GM19025 (cell line): Measurements from ENCODE around the gene COIL.

ENCODE experiments used
- ATAC-seq: cut with Tn5 transposase; IDR thresholded peaks from one replicate; pipeline ENCODE4 v1.9.1; 2021; ENCODE audit warnings: mild to moderate bottlenecking, low read depth, moderate library complexity; ENCODE audit not compliant: unreplicated experiment

COIL gene

GRCh38 chr17:56910509-56911235 lies 50.2 kb downstream of the COIL start:
- ATAC-seq, result no peak

DNA sequence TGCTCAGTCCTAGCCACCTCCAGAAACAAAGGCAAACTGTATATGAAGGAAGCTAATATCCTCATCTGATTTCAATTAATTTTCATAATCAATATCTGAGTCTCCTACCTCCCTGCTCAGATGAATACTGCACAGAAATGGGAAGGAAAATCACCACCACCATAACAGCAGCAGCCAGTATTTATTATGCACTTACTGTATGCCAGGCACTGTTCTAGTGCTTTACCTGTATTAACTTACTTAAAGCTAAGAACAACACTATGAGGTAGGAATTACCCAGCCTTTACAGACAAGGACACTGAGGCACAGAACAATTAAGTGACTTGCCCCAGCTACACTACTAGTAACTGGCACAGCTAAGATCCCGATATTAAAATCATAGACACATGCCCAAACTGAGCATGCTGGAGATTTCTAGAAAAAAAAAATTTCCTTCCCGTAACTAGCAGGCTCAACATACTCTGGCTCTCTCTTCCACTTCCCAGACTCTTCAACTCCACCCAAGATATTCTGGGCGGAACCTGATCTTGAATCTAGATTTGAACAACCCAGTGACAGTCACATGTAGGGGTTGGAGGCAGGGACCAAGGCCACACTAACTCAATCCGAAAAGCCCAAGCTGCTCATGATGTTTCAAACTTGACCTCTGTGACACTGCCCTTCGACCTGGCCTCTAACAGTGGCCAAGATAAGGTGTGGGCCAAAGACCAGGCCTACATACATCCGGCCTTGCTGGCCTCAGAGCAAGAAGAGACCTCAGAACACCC lies 50.9 kb downstream of the COIL start:
- ATAC-seq, result no peak

DNA sequence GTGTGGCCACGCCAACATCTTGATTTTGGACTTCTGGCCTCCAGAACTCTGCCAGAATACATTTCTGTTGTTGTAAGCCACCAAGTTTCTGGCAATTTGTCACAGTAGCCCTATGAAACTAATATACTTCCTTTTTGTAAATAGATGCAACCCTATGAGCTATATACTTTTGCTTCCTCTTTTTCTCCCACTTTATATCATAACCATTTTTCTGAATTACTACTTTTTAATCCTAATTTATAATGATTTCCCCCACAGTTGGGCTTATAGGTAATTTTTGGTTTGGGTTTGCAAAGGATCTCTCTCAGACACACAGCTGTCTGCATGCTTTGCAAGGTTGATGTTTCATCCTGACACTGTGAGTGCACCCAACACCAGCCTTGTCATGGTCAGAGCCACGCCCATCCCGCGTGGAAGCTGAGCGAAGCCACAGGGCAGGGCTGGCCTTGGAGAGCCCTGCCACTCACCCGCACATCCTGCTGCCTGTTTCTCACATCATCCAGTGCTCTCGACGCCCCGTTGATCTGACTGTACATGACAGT lies 52.8 kb downstream of the COIL start:
- ATAC-seq, result peak; percentile 85

DNA sequence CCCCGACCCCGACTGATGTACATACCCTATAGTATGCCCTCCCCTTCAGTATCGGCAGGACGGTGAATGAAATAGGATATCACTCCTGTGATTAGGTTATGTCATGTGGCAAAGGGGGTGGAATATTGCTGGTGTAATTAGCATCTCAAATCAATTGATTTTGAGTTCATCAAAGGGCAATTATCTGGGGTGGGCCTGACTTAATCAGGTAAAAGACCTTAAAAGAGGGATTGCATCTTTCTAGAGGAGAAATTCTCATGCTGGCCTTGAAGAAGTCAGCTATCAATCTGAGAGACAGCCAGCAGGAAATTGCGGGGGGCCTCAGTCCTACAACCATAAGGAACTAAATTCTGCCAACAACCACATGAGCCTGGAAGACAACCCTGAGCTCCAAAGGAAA lies 57.3 kb downstream of the COIL start:
- no peak for ATAC-seq

DNA sequence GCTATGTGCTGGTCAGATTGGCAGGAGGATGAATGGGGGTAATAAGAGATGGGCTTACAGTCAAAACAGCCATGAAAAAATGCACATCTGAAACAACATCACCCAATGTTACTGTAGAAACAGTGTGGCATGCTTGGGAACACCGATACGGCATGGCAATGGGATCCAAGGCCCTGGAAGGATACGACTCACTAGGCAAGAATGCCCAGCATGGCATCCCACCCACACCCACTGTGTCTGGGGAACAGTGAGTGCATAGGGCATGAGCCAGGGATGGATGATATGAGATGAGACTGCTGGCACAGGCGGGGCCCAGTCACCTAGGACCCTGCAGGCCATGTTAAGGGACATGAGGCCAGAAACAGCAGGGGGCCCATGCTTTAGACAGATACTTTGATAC lies 58.5 kb downstream of the COIL start:
- ATAC-seq, result no peak

DNA sequence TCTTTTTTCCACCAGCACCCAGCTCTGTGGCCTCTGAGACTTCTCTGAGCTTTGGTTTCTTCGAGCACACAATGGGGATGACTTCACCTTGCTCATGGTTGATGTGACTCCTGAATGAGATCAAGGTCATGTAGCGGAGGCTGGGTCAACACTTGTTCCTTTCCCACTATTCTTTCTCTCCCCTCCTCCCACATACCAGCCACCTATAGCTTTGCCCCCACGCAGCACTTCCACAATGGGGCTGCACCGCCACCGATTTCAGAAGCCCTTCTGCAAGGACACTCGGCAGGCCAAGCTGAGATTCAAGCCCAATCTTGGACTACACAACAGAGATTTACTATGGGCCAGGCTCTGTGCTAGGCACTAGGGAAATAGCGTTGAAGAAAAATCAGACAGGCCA lies 61.4 kb downstream of the COIL start:
- ATAC-seq, result no peak

DNA sequence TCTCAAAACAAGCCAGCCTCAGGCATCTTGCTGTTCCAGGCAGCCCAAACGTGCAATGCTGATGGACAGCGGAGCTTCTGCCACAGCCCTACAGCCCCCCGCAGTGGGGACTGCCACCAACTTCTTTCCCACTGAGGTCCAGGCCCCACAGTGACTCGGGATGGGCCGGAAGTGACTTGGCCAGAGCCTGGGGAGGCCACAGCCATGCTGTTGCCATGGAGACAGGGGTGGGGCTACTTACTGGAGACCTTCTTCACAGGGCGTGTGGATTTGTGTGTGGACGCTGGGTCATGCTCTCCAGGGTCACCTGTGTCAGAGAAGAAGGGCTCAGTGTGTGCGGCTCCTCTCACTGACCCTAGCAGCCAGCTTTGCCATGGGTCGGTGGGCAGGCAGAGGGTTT lies 62.0 kb downstream of the COIL start:
- no peak for ATAC-seq

DNA sequence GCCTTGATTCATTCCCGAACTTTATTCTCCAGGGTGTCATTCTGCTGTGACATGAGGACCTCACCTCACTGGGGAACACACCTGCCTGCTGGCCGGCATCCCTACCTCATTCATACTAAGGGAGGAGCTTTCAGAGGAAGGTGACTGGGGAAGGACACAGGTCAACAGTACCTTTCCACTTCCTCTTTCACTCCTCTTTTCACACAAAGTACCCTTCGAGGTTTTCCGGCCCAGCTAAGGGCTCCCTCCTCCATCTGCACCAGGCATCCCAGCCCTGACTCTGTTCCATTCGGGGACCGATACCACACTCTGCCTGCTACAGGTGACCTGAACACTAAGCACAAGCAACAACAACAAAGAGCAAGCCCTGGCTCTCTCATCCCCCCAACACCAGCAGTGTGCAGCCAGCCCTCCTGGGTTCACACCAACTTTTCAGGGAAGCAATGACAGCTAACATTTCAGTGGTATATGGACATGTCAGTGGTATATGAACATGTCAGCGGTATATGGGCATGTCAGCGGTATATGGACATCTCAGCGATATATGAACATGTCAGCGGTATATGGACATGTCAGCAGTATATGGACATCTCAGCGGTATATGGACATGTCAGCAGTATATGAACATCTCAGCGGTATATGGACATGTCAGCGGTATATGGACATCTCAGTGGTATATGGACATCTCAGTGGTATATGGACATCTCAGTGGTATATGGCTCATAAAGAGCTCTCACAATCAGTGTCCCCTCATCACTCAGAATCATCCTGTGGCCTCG lies 63.0 kb downstream of the COIL start:
- no peak for ATAC-seq

- no peak for ATAC-seq
Observed at GRCh38 chr17:56896968-56897359, 63.9 kb downstream of the COIL start.

DNA sequence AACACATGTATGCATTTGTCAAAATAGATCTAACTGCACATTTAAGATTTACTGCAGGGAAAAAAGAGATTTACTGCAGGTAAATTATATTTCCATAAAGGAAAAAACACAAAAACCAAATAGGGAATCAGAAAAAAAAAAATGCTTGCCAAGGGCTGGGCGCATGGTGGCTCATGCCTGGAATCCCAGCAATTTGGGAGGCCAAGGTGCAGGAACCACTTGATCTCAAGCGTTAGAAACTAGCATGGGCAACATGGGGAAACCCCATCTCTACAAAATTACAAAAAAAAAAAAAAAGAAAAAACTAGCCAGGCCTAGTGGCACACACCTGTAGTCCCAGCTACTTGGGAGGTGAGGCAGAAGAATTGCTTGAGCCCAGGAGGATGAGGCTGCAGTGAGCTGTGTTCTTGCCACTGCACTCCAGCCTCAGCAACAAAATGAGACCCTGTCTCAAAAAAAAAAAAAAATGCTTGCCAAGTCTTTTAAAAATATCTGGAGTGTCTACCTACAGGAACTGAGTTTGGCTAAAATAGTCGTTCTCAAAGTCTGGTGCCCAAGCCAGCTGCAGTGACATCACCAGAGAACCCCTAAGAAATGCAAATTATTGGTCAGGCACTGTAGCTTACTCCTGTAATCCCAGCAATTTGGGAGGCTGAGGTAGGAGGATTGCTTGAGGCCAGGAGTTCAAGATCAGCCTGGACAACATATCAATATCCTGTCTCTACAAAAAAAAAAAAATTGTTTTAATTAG lies 64.5 kb downstream of the COIL start:
- ATAC-seq, result no peak

DNA sequence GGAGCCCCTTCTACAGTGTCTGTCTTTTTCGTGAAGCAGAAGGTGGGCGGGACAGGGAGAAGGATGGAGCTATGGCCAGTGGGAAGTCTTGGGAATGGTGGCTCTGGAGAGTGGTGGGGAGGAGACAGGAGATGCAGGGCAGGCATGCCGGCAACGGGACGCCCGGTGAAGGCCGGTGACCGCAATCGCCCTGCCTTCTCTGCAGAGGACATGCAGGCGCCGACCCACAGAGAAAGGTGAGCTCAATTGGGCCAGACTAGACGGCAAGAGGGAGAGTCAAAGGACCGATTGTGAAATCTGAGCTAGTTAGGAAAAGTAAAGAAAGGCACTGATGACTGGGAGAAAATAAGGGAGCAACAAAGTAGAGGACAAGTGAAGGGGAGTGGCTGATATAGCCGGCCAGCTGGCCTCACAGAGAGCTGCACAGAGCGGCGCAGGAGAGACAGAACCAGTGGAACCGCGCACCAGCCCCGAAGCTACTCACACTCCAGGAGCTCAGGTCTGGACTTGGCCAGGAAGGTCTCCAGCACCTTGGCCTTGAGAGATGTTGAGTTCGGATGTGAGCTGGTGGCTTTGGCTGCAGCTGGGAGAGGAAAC lies 65.9 kb downstream of the COIL start:
- ATAC-seq, result no peak

- no peak for ATAC-seq
Observed at GRCh38 chr17:56893503-56893902, 67.3 kb downstream of the COIL start.

- ATAC-seq, result no peak
Observed at GRCh38 chr17:56892333-56892732, 68.5 kb downstream of the COIL start.

DNA sequence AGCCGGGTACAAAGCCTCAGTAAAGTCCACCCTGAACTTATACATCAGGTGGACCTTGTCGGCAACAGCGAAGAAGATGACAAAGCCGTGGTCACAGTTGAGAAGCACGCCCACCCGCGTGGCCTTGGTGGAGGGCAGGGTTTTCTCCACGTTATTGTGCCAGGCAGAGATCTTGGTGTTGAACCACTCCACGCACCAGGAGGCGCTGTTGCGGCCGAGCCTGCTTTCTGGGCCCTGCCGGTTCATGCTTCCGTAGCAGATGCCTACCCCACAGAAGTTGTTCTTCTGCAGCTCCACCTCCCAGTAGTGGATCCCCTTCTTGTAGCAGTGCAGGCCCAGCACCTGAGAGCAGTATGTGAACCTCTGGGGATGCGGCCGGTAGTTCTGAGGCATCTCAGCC lies 69.1 kb downstream of the COIL start:
- ATAC-seq, result no peak

DNA sequence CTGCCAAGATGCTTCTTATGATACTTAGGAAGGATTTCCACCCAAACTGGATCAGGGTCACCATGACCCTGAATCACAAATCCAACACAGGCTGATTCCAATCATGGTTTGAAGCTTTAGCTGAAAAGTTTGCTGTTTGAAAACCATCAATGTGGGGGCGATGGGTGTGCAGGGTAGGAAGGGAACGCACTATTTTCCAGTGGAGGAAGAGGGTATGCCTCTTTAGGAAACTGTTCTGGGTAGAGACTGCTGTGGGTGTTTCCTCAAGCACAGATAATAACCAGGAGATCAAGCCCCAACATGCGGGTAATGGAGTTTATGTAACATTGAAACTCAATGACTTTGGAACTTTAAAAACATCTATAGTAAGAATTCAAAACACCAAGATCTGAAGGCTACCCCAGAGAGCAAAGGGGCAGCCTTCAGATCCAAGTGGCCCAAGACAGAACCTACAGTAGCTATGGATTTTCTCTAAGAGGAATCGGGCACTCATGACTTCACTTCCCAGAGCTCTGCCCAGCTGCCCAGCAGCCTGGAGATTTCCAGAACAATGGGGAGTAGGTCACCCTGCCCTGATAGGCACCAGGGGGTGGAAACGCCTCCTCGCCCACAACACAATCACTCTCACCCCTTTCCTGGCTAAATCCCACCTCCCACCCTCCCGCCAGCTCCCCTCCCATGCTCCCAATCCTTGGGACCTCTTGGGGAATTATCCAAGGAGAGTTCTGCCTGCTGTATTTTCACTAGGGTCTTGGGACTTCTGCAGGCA lies 69.8 kb downstream of the COIL start:
- ATAC-seq, result no peak

DNA sequence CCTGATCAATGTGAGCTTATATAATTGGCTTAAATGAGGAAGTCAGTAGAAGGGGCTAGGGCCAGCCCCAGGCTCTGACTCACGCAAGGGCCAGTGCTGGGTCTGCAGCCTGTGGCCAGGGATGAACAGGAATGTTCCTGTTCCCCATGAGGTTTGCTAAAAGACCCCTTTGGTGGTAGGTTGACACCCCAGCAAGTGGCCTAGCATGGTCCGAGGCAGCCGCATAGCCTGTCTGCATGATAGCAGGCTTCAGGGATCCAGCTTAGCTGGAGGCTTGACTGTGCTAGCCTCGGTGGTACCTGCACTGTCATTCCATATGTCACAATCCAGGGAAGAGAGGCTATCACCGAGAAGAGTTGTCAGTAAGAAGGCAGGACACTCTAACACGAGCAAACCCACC lies 70.5 kb downstream of the COIL start:
- ATAC-seq, result no peak
